ENCODE measurements around the gene APBA2.

- no peak for TF ChIP-seq CTCF (IDR thresholded peaks at IDR 0.05; ENCODE audit: low read depth, low read length)
- no peak for TF ChIP-seq MYC (IDR thresholded peaks at IDR 0.05; ENCODE audit: low read depth, low read length)
- TF ChIP-seq POLR2A (IDR thresholded peaks at IDR 0.05; ENCODE audit: extremely low read depth, insufficient read length): no peak
- no peak for TF ChIP-seq MAX (IDR thresholded peaks at IDR 0.05; ENCODE audit: low read depth, low read length)
Observed at GRCh38 chr15:28961391-28961790, 75.6 kb downstream of the APBA2 start.

All from NB4 (cell line).